ENCODE measurements around the gene BTBD3.

The BTBD3 gene

DNA sequence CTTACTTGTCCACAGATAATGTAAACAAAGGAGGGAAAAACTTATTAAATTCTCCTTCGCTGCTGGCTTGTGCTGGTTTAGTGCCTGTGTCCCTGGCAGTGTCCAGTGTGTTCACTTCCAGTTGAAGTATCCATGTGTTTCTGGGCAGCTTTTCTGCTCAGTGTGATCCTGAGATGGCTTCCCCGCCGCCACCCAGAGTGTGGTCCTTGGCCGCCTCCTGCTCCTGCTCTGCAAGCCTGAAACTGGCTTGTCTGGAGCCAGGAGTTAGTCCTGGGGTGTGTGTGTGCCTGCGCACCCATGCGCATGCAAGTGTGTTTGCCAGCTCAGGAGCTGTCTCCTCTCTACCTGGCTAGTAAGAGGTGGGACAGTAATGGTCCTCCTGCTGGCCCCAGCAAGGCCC, 7.2 kb downstream of the BTBD3 start:
- H3K27ac ChIP-seq, result no peak overlapping the region
- H3K4me3 ChIP-seq, result no peak overlapping the region
- DNase-seq (ENCODE audit: low spot score), result no peak
- TF ChIP-seq, protein P1, sequence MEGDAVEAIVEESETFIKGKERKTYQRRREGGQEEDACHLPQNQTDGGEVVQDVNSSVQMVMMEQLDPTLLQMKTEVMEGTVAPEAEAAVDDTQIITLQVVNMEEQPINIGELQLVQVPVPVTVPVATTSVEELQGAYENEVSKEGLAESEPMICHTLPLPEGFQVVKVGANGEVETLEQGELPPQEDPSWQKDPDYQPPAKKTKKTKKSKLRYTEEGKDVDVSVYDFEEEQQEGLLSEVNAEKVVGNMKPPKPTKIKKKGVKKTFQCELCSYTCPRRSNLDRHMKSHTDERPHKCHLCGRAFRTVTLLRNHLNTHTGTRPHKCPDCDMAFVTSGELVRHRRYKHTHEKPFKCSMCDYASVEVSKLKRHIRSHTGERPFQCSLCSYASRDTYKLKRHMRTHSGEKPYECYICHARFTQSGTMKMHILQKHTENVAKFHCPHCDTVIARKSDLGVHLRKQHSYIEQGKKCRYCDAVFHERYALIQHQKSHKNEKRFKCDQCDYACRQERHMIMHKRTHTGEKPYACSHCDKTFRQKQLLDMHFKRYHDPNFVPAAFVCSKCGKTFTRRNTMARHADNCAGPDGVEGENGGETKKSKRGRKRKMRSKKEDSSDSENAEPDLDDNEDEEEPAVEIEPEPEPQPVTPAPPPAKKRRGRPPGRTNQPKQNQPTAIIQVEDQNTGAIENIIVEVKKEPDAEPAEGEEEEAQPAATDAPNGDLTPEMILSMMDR (IDR thresholded peaks at IDR 0.05), result no peak

GRCh38 chr20:11926292-11926998, 8.8 kb downstream of the BTBD3 start:
- TF ChIP-seq, protein P1 (IDR thresholded peaks at IDR 0.05), result no peak
- DNase-seq (ENCODE audit: low spot score), result no peak
- Histone ChIP-seq H3K27ac (no peak overlapping the region), H3K4me3 (no peak overlapping the region)

GRCh38 chr20:11929947-11930346, 12.3 kb downstream of the BTBD3 start:
- DNase-seq (ENCODE audit: low spot score), result no peak
- Histone ChIP-seq H3K27ac (no peak overlapping the region), H3K4me3 (no peak overlapping the region)
- TF ChIP-seq, protein P1 (IDR thresholded peaks at IDR 0.05), result no peak

- no peak for DNase-seq (ENCODE audit: low spot score)
- no peak overlapping the region for H3K4me3 ChIP-seq
- TF ChIP-seq, protein P1 (IDR thresholded peaks at IDR 0.05), result no peak
- H3K27ac ChIP-seq, result no peak overlapping the region
Observed at GRCh38 chr20:11935212-11936154, 17.8 kb downstream of the BTBD3 start.

- TF ChIP-seq, protein P1 (IDR thresholded peaks at IDR 0.05), result no peak
- Histone ChIP-seq H3K27ac (no peak overlapping the region), H3K4me3 (no peak overlapping the region)
- no peak for DNase-seq (ENCODE audit: low spot score)
Observed at GRCh38 chr20:11936157-11936556, 18.5 kb downstream of the BTBD3 start.

DNA sequence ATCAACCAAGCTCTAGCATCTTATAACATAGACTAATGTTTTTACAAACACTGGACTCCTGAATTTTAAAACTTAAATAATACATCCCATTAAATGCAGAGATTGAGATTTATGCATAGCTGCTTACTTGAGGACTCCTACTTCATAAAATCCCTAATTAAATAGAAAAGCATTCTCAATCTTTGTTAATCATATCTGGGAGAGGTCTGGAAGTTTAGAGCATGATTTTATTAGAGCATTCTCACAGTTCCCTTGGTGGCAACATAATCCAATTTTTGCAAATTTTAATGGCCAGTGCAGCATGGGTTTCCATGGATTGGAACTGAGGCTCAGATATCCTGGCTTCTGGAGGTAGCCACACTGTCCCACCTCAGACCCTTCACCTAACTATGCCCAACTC, 19.5 kb downstream of the BTBD3 start:
- Histone ChIP-seq H3K4me3 (no peak overlapping the region), H3K27ac (no peak overlapping the region)
- DNase-seq (ENCODE audit: low spot score), result no peak
- TF ChIP-seq, protein P1 (IDR thresholded peaks at IDR 0.05), result no peak

All from coronary artery (tissue), 2 donors.